ENCODE measurements around the gene APEX1.
"Not testable (repeated sequence)": the region's sequence is repeated elsewhere in the genome, so short reads cannot be mapped to it uniquely, and the experiment has no call there.

Gene APEX1

GRCh38 chr14:20436363-20436755 lies 18.7 kb upstream of the APEX1 start:
- no peak for DNase-seq

GRCh38 chr14:20438664-20439063 lies 16.4 kb upstream of the APEX1 start:
- DNase-seq: no peak

DNA sequence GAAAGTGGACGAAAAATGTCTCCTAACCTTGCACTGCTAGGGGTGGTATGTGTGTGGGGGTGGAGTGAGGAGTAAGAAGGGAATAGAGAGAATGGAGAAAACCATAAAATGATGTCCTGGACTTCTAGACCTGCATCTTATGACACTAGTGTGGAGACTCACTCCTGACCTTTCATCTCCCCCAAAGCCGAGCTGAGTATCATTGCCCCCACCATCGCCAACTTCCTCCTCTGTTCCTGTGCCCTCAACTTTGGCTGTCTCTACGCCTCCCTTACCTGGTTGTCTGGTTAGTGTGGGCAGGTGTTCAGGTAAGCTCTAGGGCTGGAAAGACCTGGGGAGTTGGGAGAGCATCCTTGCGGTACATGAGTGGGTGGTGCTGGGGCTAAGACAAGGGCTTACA lies 14.6 kb upstream of the APEX1 start:
- no peak for DNase-seq

- DNase-seq: no peak
Measured at GRCh38 chr14:20440882-20441281, 14.1 kb upstream of the APEX1 start.

DNA sequence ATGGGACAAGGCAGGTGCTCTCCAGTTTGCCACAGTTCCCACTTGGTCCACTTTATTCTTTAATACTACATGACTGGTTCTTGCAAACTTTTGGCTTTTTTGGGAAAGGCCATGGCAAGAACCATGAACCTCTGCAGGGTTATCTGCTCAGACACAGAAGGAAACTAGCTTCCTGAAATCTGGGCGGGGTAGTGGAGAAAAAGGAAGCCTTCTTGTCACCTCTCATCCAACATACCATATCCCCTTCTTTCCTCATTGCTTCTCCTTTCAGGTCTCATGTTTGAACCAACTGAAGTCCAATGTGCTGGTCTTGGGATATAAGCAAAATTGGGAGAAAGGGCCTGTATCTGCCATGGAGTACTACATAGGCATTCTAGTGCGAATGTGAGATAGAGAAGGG lies 13.6 kb upstream of the APEX1 start:
- DNase-seq: no peak

- not testable (repeated sequence) for DNase-seq
Measured at GRCh38 chr14:20443650-20444049, 11.4 kb upstream of the APEX1 start.

- no peak for DNase-seq
Measured at GRCh38 chr14:20446889-20447288, 8.1 kb upstream of the APEX1 start.

- not testable (repeated sequence) for DNase-seq
Measured at GRCh38 chr14:20452831-20453230, 2.2 kb upstream of the APEX1 start.

DNA sequence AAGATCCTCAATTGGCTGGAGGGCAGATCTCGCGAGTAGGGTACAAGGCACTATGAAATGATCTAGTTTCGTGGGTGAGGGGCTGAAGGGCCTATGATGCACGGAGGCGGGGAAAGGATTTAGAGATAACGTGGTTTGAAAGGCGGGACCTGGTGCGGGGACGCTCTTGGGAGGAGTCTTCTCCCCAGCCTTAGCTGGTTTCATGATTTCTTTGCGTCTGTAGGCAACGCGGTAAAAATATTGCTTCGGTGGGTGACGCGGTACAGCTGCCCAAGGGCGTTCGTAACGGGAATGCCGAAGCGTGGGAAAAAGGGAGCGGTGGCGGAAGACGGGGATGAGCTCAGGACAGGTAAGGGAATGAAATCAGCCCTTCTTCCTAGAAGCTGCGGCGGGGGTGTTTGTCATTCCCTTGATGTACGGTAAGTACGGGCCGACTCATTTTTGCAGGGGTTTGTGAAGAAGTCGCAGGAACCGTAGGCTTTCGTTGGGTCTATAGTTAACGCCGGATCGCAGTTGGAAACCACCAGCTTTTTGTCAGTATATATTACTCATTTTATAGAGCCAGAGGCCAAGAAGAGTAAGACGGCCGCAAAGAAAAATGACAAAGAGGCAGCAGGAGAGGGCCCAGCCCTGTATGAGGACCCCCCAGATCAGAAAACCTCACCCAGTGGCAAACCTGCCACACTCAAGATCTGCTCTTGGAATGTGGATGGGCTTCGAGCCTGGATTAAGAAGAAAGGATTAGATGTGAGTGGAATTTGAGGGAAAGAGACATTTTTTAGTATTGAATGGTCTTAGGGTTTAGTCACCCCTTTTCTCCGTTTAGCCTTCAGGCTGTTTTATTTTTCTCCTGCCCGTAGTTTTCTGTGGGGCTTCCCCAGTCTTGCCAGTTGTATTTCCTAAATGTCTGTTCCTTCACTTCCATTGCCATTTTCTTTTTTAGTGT lies 602 bp downstream of the APEX1 start:
- DNase-seq: peak; percentile 77

DNA sequence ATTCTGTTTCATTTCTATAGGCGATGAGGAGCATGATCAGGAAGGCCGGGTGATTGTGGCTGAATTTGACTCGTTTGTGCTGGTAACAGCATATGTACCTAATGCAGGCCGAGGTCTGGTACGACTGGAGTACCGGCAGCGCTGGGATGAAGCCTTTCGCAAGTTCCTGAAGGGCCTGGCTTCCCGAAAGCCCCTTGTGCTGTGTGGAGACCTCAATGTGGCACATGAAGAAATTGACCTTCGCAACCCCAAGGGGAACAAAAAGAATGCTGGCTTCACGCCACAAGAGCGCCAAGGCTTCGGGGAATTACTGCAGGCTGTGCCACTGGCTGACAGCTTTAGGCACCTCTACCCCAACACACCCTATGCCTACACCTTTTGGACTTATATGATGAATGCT lies 1.9 kb downstream of the APEX1 start:
- no peak for DNase-seq

DNA sequence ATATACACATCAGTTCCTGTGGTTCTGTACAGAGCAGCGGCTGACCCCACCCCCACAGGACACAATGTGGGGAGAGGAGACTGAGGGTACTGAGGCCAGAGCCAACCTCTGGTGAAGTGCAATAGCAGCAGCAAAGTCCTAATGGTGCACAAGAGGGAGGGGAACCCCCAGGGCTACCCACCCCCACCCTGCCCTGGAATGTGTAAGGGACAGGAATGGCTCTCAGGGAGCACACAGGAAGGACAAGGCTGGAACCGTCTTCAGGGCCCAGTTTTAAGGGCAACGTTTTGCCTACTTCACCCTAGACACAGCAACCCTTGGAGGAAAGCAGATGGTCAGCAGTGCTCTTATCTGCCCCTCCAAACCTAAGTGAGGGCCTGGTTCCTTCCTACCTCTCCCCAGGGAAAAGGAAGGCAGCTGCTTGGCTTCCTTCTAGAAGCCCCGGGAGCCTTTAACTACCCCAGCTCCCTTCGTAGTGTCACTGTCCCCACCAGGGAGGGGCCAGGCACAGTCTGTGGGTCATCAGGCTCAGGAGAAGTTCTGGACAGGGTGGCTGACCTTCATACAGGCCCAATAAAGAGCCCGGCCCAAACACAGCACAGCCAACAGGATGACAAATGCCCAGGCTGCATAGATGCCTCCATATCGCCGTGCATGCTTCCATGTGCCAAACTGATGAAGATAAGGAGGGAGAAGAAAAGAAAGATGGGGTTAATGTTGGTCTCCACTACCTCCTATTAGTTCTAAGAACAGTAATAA lies 3.2 kb downstream of the APEX1 start:
- DNase-seq: no peak

- DNase-seq: peak; percentile 72
Measured at GRCh38 chr14:20460458-20461224, 5.6 kb downstream of the APEX1 start.

DNA sequence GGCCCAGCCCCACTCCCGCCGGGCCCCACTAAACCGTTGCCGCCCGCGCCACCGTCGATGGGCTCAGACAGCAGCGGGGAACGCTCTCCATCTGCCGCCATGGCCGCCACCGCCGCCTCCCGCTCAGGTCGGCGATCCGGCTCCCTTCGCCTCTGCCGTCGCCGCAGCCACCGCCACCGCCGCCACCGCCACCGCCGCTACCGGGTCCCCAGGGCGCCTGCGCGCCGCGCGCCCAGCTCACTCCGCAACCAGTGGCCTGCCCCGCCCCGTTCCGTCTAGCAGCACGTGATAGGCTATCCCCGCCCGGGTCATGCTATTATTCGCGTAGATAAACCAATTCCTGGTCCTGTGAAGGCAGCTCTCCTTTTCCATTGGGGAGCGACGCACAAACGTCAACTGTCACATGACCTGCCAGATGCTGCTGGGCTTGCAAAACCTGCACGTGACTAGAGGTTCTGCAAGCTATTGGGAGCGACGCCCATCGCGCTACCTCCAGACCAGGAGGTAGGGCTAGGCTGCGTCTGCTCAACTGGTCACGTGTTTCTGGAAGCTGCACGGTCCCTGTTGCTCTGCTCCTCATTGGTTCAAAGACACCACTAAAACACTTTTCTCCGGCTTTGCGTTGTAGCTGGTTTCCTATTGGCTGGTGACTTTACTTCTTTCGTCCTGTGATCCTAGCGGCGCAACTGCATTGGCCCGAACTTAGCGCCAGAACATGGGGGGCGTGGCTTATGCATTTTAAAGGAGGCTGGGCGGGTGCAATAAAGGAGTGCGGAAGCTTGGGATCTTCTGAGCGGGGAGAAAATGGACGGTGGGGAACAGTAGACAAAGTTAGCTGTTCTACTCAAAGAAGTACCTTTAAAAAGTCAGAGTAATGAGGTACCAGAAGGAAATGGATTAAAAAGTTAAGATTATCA lies 6.5 kb downstream of the APEX1 start, which contains the start of gene PIP4P1:
TSS of gene PIP4P1 (minus strand) at position 210 of the 917 bp plus-strand sequence. CDS start at position 101, 109 bp downstream.
- DNase-seq: peak; percentile 100

DNA sequence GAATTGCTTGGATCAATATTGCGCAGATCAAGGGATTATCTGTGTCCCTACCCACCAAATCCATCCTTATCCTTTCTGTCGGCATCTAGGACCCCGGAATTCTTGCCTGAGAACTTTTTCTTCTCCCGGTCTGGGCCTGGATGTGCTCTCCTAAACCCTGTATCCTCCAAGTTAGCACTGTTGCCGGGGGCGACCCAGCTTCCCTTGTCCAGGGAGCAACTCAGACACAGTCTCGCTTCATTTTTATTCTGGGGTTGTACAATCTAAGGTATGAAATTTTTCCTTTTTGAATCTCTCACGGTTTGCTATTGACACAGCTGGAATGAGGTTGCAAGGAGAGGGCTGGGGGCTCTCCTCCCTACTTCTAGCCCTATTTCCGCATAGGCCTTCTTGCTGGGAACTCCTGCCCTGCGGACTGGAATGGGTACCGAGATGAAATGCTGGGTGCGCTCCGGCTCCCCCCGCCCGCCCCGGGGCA lies 13.8 kb downstream of the APEX1 start:
- peak; percentile 59 for DNase-seq

DNA sequence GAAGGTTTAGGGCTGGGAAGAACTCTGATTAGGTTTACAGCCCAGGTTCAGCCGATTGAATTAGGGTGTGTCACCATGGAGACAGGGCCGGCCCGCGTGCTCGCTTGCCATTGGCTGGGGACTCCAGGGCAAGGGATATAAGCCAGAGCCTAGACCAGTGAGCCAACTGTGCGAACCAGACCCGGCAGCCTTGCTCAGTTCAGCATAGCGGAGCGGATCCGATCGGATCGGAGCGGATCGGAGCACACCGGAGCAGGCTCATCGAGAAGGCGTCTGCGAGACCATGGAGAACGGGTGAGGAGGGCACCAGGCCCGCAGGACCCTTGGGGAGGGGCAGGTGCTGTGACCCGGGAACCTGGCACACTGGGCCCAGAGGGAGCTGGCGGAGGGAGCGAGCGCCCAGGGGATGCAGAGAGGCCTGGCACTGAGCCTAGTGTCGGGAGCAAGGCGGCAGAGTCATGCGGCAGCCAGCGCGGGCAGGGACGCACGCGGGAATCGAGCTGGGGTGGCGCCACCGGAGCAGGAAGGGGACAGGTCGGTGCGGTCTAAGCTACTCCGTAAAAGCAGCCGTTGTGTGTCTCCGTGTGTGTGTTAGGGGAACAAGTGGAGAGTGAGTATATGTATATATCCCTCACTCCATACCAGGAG lies 14.3 kb downstream of the APEX1 start, which contains the start of gene PNP:
TSS of gene PNP (plus strand) at position 165 of the 648 bp plus-strand sequence. CDS start at position 284, 119 bp downstream.
- DNase-seq: peak; percentile 92

DNA sequence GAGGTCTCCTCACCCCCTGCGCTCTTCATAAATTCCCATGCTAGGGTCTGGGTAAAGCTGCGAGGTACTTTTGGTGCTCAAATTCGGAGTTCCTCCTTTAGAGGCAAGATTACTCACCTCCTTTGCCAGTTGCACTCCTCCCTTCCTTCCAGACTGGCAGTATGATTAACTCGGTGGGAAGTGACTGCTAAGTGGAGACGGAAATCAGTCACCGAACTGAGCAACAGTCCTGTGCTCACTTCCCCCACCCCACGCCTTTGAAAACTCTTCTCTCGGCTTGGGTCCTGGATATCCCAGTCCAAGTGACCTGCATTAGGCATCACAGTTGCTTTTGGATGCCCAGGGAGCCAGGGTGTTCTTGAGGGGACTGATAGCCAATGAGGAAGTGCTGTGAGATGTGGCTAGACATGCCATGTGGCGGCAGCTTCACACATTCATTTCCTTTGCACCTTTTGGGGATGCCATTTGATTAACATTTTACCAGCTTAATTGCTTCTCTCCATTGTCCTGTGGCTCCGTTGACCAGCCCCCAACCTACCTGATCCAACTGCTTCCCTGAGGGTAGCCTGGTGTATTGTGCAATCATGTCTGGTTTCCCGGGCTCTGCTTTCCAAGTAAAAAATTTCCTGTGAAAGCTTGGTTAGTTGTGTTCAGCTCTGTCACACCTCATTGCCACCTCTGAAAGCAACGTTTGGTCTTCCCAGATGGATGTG lies 15.0 kb downstream of the APEX1 start:
- peak; percentile 41 for DNase-seq

GRCh38 chr14:20470603-20470901 lies 15.5 kb downstream of the APEX1 start:
- no peak for DNase-seq

DNA sequence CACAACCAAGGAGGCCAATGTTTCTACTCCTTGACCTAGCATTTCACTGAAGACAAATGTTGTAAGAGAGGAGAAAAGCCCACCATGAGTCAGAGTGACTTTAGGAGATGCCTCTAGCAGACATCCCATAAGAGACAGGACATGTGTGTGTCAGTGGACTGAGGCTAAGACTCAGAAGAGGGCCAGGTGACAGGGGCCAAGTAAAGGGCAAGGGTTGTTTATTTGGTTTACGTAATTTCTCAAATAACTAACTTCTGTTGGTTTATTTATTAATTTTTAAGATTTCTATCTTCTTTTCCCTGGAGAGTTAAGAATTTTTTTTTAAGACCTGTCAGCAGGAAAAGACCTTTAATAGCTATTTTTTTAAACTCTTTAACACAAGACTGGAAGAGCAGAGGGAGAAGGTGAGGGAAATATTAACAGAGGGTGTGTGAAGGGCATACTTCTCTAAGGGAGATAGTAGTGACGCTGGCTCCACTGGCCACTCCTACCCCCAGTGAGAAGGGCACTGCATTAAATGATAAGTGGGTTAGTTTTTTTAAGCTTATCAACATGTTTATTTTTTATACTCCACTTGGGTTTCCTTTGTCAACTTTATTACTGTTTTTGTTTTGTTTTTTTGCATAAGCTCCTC lies 17.6 kb downstream of the APEX1 start:
- DNase-seq: no peak

DNA sequence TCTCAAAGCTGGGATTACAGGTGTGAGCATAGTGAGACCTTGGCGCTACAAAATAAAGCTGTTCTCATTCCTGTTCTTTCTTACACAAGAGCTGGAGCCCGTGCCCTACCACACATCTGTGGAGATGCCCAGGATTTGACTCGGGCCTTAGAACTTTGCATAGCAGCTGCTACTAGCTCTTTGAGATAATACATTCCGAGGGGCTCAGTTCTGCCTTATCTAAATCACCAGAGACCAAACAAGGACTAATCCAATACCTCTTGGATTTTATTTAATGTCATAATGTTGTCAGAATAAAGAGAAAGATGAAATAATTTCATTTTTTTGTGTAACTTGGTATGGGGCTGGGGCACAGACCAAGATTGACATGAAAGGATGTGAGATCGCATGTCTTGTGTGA lies 21.8 kb downstream of the APEX1 start:
- no peak for DNase-seq

All from NCI-H345 (cell line).